Natural killer cell (primary cell): ENCODE data around the gene TMEM170A. TPM values are rescaled to one million over a fixed set of nuclear protein-coding genes. Genes with fewer than 3 reads are reported as not detected.

Experiments used
- ATAC-seq, 3 donors: fragments of 150-1000 bp in 2 of 3; fragments of 200-7000 bp in 1 of 3; cut with Tn5 transposase; 1 replicate in 1 of 3; 2 replicates in 2 of 3; pipeline ENCODE4 v1.10.0; 2021; ENCODE audit warnings: mild to moderate bottlenecking in 2 of 3, moderate library complexity in 2 of 3
- DNase-seq, 2 donors: peaks; one replicate each; pipeline versions ENCODE4 v3.0.0 to v3.0.0-alpha.2; 2013 to 2021; ENCODE audit warnings: mixed read lengths in 1 of 2
- H3K27ac ChIP-seq: one replicate; pipeline ENCODE4 v1.5.1; 2013; ENCODE audit warnings: mild to moderate bottlenecking, low read length
- H3K27me3 ChIP-seq: one replicate; pipeline ENCODE4 v1.6.1; 2013; ENCODE audit warnings: low read length; ENCODE audit not compliant: control insufficient read depth, insufficient read depth
- H3K36me3 ChIP-seq: one replicate; pipeline ENCODE4 v1.6.1; 2013; ENCODE audit warnings: low read length; ENCODE audit not compliant: control insufficient read depth, insufficient read depth
- H3K4me1 ChIP-seq: one replicate; pipeline ENCODE4 v1.6.1; 2013; ENCODE audit warnings: low read length; ENCODE audit not compliant: control insufficient read depth, insufficient read depth
- H3K4me3 ChIP-seq: one replicate; pipeline ENCODE4 v1.5.1; 2013; ENCODE audit warnings: low read length
- H3K9me3 ChIP-seq: one replicate; pipeline ENCODE4 v1.6.1; 2013; ENCODE audit warnings: low read length; ENCODE audit not compliant: control insufficient read depth, insufficient read depth
- H3K27ac Mint-ChIP-seq, 2 donors: one replicate each; pipeline ENCODE4 v1.8.0; 2022; ENCODE audit warnings: mild to moderate bottlenecking in 2 of 2, mixed read lengths in 2 of 2, moderate library complexity in 1 of 2
- H3K27me3 Mint-ChIP-seq, 2 donors: one replicate each; pipeline ENCODE4 v1.8.0; 2022; ENCODE audit warnings: low read depth in 2 of 2, mixed read lengths in 2 of 2
- H3K36me3 Mint-ChIP-seq: one replicate; pipeline ENCODE4 v1.8.0; 2022; ENCODE audit warnings: mixed read lengths
- H3K4me1 Mint-ChIP-seq, 2 donors: one replicate each; pipeline ENCODE4 v1.8.0; 2022; ENCODE audit warnings: mixed read lengths in 2 of 2
- H3K4me3 Mint-ChIP-seq: one replicate; pipeline ENCODE4 v1.8.0; 2022; ENCODE audit warnings: mild to moderate bottlenecking, moderate library complexity, mixed read lengths
- H3K9me3 Mint-ChIP-seq, 2 donors: one replicate each; pipeline ENCODE4 v1.8.0; 2022; ENCODE audit warnings: mixed read lengths in 2 of 2
- WGBS: methylation state at CpG from one replicate; pipeline ENCODE4 v1.1.7; 2013; ENCODE audit warnings: missing lambda C conversion rate; ENCODE audit not compliant: insufficient coverage; 5-methylcytosine and 5-hydroxymethylcytosine counted together
- intact Hi-C: fragments of 100-400 bp; cut with micrococcal nuclease; formaldehyde crosslinking; loops from one replicate; pipeline ENCODE4 v1.14.2; 2022
- total RNA-seq, 4 donors: library from RNA; stranded (reverse); fragments of 120-200 nt in 1 of 4; gene quantifications; one replicate each; pipeline versions ENCODE4 v1.2.3 to v1.2.4, GENCODE V29; 2013 to 2022
- TF ChIP-seq, protein P1 (sequence below): fragments of 200-600 bp; IDR thresholded peaks from one replicate; pipeline ENCODE4 v1.8.0; 2022; ENCODE audit warnings: antibody characterized with exemption

The TMEM170A gene, protein sequence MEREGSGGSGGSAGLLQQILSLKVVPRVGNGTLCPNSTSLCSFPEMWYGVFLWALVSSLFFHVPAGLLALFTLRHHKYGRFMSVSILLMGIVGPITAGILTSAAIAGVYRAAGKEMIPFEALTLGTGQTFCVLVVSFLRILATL
- 10 to 100 TPM; 51.5 to 61.0 (median 53.9) TPM for total RNA-seq
- 41.9 TPM for total RNA-seq (2013)

DNA sequence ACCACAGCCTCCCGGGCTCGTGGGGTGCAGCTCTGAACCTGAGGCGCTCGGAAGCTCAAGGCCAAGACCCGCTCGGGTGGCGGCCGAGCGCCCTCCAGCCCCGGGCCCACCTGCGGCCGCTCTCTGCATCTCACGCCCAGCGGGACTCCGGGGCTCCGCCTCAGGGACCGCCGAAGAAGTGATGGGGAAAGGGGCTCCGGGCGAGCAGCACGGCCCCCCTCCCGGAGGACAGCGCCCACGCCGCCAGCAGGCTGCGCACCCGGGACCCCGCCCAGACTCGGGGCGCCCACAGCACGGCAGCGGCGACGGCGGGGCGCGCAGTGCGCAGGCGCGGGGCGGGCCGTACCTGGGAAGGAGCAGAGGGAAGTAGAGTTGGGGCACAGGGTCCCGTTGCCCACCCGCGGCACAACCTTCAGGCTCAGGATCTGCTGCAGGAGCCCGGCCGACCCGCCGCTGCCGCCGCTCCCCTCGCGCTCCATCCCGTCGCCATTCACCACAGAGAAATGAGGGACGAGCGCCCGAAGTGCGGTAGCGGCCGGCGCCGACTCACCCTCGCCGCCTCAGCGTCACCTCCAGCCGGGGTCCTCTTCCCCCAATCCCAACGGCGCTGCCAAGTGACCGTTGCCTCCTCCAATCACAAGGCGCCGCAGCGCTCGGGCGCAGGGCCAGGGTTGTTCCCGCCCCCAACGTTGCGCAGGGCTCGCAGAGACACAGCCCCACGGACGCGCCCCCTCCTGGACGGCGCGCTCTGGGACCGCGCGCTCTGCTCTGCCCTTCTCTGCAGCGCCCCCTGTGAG is at the start of gene TMEM170A:
Gene TMEM170A, minus strand, starts transcription at position 568 of the 797 bp plus-strand sequence. Its CDS starts 89 bp downstream, at position 479.
- no peaks in the 10 kb centered on the region for H3K9me3 ChIP-seq
- no peaks in the 10 kb centered on the region for H3K27me3 ChIP-seq
- H3K36me3 Mint-ChIP-seq, result no peaks in the 10 kb centered on the region
- peaks cover 13% of the 10 kb centered on the region for H3K4me1 ChIP-seq
- DNase-seq (peak; percentile 98 to 99), ATAC-seq (peak; percentile 89 to 97 (median 91))
- H3K9me3 Mint-ChIP-seq, result peaks cover 0 to 2% of the 10 kb centered on the region in 2 donors
- peak within 1 kb of the TSS; percentile 99 for H3K27ac ChIP-seq
- no peaks in the 10 kb centered on the region for H3K36me3 ChIP-seq
- no peaks in the 10 kb centered on the region for H3K27me3 Mint-ChIP-seq
- peak within 1 kb of the TSS; percentile 97 for H3K4me3 Mint-ChIP-seq
- H3K27ac Mint-ChIP-seq, result peak within 1 kb of the TSS; percentile 95 to 97
- intact Hi-C loops, result loop anchor here (1.0 to 5.0 kb wide), 5 partner anchors 30 to 183 kb away; partner anchors contain the start of genes ADAT1, GABARAPL2, KARS1 and TERF2IP
- H3K4me3 ChIP-seq, result peak within 1 kb of the TSS; percentile 82
- WGBS, result under 1% methylated on average over 89 of the region's 89 CpGs
- peaks cover 46 to 52% of the 10 kb centered on the region in 2 donors for H3K4me1 Mint-ChIP-seq
- TF ChIP-seq, protein P1, sequence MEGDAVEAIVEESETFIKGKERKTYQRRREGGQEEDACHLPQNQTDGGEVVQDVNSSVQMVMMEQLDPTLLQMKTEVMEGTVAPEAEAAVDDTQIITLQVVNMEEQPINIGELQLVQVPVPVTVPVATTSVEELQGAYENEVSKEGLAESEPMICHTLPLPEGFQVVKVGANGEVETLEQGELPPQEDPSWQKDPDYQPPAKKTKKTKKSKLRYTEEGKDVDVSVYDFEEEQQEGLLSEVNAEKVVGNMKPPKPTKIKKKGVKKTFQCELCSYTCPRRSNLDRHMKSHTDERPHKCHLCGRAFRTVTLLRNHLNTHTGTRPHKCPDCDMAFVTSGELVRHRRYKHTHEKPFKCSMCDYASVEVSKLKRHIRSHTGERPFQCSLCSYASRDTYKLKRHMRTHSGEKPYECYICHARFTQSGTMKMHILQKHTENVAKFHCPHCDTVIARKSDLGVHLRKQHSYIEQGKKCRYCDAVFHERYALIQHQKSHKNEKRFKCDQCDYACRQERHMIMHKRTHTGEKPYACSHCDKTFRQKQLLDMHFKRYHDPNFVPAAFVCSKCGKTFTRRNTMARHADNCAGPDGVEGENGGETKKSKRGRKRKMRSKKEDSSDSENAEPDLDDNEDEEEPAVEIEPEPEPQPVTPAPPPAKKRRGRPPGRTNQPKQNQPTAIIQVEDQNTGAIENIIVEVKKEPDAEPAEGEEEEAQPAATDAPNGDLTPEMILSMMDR, result no peak

DNA sequence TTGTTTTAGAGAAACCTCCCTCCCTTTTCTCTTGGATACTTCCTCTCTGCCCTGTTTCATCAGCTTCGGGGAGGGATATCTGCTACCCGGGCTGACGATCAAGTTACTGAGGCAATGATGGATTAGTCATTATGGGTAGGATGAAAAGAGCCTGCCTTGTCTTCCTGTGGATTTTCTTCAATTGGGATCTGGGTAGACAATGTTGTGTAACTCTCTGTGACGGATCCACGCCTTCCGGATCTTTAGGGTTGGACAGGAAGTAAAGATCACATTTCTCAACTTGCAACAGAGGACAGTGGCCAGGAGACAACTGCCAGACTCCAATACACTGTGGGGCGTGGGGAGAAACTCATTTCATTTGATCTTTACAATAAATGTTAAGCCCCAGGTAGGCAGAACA is 42.1 kb upstream of the TMEM170A start:
- Mint-ChIP-seq H3K27me3 (peaks cover 0 to 8% of the 10 kb centered on the region in 2 donors), H3K27ac (no peak overlapping the region), H3K9me3 (no peaks in the 10 kb centered on the region), H3K4me3 (no peak overlapping the region), H3K36me3 (no peaks in the 10 kb centered on the region), H3K4me1 (no peaks in the 10 kb centered on the region)
- no peak for DNase-seq
- no peak overlapping the region for H3K4me3 ChIP-seq
- 78% methylated on average over 5 of the region's 7 CpGs for WGBS
- ATAC-seq, result no peak
- no peaks in the 10 kb centered on the region for H3K4me1 ChIP-seq
- H3K9me3 ChIP-seq, result no peaks in the 10 kb centered on the region
- TF ChIP-seq, protein P1, result no peak
- H3K36me3 ChIP-seq, result no peaks in the 10 kb centered on the region
- no peaks in the 10 kb centered on the region for H3K27me3 ChIP-seq
- H3K27ac ChIP-seq, result no peak overlapping the region
- intact Hi-C loops, result no loop called here

DNA sequence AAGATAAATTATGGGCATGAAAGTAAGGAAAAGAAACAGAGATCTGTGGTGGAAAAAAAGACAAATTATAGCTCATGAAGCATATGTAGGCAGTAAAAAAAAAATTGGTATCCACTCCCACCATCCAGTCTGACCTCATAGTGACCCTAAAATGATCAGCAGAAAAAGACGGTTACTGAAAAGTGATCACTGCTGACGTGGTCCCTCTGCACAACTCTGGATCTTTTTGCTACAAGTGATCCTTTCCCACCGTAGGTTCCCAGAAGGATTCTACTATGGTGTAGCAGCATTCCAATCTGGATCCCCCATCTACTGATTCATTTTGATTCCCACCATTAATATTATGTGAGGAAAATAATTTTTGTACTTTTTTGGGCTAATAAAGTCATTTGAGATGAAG is 41.6 kb upstream of the TMEM170A start:
- ATAC-seq (no peak), DNase-seq (no peak)
- TF ChIP-seq, protein P1, result no peak
- no peaks in the 10 kb centered on the region for H3K36me3 Mint-ChIP-seq
- H3K4me1 Mint-ChIP-seq, result no peaks in the 10 kb centered on the region
- WGBS, result 84% methylated on average over 3 of the region's 3 CpGs
- H3K4me3 Mint-ChIP-seq, result no peak overlapping the region
- intact Hi-C loops, result no loop called here
- no peaks in the 10 kb centered on the region for H3K9me3 Mint-ChIP-seq
- H3K27ac ChIP-seq, result no peak overlapping the region
- H3K36me3 ChIP-seq, result no peaks in the 10 kb centered on the region
- H3K27ac Mint-ChIP-seq, result no peak overlapping the region
- H3K27me3 ChIP-seq, result no peaks in the 10 kb centered on the region
- H3K27me3 Mint-ChIP-seq, result peaks cover 0 to 8% of the 10 kb centered on the region in 2 donors
- no peak overlapping the region for H3K4me3 ChIP-seq
- H3K9me3 ChIP-seq, result no peaks in the 10 kb centered on the region
- H3K4me1 ChIP-seq, result no peaks in the 10 kb centered on the region
